DMS 273 treated with DMSO at 0.1 percent for 48 hours (cell line): ENCODE data around the gene NT5C1A.

ENCODE experiments used
- DNase-seq: peaks from one replicate; lab custom pipeline; 2025; lab: John Stamatoyannopoulos, UW

The NT5C1A gene

GRCh38 chr1:39689635-39690034 lies 17.7 kb upstream of the NT5C1A start:
- DNase-seq, result peak; percentile 84

- no peak for DNase-seq
Measured at GRCh38 chr1:39689214-39689613, 17.3 kb upstream of the NT5C1A start.

GRCh38 chr1:39688706-39689105 lies 16.8 kb upstream of the NT5C1A start:
- no peak for DNase-seq

- DNase-seq, result no peak
Measured at GRCh38 chr1:39687243-39687642, 15.3 kb upstream of the NT5C1A start.

- peak; percentile 86 for DNase-seq
Measured at GRCh38 chr1:39685071-39685470, 13.2 kb upstream of the NT5C1A start.

GRCh38 chr1:39684313-39684664 lies 12.4 kb upstream of the NT5C1A start:
- DNase-seq, result no peak

GRCh38 chr1:39683591-39684312 lies 11.8 kb upstream of the NT5C1A start:
- no peak for DNase-seq

- no peak for DNase-seq
Measured at GRCh38 chr1:39681999-39682398, 10.1 kb upstream of the NT5C1A start.

GRCh38 chr1:39681294-39681693 lies 9.4 kb upstream of the NT5C1A start:
- no peak for DNase-seq

GRCh38 chr1:39680751-39681150 lies 8.8 kb upstream of the NT5C1A start:
- no peak for DNase-seq

GRCh38 chr1:39679821-39680220 lies 7.9 kb upstream of the NT5C1A start:
- no peak for DNase-seq

GRCh38 chr1:39678889-39679288 lies 7.0 kb upstream of the NT5C1A start:
- no peak for DNase-seq

GRCh38 chr1:39677645-39678044 lies 5.7 kb upstream of the NT5C1A start:
- no peak for DNase-seq

- DNase-seq, result no peak
Measured at GRCh38 chr1:39676948-39677548, 5.1 kb upstream of the NT5C1A start.

GRCh38 chr1:39675220-39675619 lies 3.3 kb upstream of the NT5C1A start:
- no peak for DNase-seq

GRCh38 chr1:39673215-39673614 lies 1.3 kb upstream of the NT5C1A start:
- no peak for DNase-seq

- DNase-seq, result no peak
Measured at GRCh38 chr1:39672551-39672947, 642 bp upstream of the NT5C1A start.

- DNase-seq, result no peak
Measured at GRCh38 chr1:39671433-39671792, 494 bp downstream of the NT5C1A start.

GRCh38 chr1:39670689-39671088 lies 1.2 kb downstream of the NT5C1A start:
- DNase-seq, result no peak

GRCh38 chr1:39668894-39669293 lies 3.0 kb downstream of the NT5C1A start:
- no peak for DNase-seq

GRCh38 chr1:39668111-39668510 lies 3.8 kb downstream of the NT5C1A start:
- no peak for DNase-seq

GRCh38 chr1:39666772-39667171 lies 5.1 kb downstream of the NT5C1A start:
- no peak for DNase-seq

- DNase-seq, result no peak
Measured at GRCh38 chr1:39663559-39663958, 8.3 kb downstream of the NT5C1A start.

- DNase-seq, result no peak
Measured at GRCh38 chr1:39662861-39663260, 9.0 kb downstream of the NT5C1A start.
